GM18498 (cell line): Measurements from ENCODE around the gene VAT1L.

Source experiments
- ATAC-seq: cut with Tn5 transposase; IDR thresholded peaks from one replicate; pipeline ENCODE4 v1.9.1; 2021; ENCODE audit warnings: mild to moderate bottlenecking, moderate library complexity; ENCODE audit not compliant: unreplicated experiment

Gene VAT1L

DNA sequence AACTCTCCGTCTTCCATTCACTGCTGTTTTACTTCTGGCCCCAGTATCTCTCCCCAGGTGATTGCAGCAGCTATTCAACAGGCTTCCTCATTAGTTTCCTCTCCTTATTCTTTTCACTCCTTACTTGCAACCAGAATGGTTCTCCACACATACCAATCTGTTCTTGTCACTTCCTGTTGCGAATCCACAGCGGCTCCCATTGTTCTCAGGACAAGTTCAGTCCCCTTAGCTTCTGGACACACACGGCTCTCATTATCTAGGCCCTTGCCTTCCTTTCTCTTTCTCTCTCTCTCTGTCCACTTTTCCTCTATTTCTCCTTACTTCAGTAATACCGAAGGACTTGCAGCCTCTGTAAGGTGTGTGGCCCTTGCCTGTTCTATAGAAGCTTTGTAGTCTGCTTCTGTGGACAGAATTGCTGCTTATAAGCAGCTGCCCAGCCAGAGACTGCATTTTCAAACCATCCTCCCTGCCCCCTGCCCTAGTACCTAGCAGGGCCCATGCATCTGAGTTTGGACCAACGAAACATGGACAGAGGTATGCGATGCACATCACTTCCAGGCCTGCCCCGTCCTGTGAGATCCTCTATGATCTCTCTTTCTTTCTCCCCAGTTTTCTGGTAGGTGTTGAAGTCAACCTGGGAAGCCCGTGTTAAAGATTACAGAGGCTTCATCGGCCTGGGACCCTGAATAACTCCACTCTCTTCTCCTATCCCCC is 45.7 kb downstream of the VAT1L start:
- ATAC-seq: no peak

DNA sequence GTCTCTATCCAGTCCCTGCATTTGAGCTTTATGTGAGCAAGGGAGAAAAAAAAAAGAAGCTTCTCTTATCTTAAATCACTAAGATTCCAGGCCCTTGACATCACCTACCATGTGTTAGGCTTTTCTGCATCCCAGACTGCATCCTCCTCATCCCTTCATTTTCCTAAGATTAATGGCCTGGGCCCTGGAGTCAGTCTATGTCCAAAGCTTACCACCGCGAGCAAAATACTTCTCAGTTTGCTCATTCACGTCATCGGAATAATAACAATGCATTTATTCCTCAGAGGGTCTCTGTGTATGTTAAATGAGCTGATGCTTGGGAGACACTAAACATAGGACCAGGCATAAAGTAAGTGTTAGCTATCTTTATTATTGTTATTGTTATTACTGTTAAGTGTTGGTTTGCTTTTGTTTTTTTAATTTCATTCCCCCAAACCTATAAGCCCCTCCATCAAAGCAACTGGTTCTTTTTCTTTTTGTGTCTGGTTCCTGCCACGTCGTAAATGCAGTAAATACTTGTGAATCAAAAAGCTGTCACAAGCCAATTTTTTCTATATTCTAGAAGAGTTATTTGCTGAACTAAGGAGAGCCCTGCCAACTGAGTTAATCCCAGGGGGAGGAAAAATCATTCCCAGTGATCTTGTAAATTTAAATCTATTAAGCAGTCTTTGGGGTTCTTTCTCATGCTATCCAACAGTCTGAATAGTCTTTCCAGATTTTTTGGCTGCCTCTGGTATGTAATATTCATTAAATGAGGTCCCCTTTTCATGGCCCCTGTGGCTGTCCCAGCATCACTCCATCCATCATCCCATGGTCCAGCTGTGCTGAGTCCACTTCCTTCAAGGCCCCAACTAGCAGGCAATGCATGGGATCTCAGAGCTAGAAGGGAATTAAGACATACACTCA is 46.5 kb downstream of the VAT1L start:
- no peak for ATAC-seq

DNA sequence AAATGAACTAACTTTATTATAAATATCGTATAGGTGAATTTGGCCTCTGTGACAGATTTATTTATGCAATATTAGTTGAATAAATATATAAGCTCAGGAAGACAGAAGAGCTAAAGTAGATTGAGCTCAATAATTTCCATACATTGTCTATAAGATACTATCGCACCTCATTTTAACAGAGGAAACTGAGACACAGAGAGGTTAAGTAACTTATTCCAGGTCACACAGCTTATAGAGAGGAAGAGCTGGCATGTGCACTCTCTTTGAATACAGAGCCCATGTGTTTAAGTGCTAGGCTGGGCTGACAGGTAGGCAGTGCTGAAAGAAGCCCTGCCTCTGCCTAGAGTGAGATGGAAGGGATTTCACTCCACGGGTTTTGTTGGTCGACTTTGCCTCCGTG is 48.4 kb downstream of the VAT1L start:
- ATAC-seq: no peak

DNA sequence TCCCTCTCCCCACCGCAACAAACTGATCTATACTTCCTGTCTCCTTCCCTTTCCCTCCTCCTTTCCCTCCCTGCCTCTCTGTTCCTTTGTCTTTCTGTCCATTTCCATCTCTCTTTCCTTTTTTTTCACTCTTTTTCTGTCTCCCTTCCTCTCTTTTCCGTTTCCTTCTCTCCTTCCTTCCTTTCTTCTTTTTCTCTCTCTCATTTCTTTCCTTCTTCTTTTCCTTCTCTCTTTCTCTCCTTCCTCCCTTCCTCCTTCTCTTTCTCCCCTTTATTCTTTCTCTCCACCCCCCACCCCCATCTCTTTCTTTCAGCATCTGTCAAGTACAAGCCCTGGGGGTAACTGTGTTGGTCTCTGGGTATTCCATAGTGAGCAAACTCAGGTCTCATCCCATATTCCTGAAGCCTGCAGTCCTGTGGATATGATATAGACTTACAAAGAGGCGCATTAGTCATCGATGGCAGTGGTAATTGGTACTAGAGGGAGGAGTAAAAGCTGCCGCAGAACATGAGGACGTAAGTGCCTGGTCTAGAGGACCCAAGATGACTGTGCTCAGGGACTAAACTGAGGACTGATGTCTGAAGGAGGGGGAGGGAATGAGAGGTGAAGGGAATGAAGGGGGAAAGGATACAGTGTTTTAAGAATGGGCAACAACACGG is 50.4 kb downstream of the VAT1L start:
- no peak for ATAC-seq

DNA sequence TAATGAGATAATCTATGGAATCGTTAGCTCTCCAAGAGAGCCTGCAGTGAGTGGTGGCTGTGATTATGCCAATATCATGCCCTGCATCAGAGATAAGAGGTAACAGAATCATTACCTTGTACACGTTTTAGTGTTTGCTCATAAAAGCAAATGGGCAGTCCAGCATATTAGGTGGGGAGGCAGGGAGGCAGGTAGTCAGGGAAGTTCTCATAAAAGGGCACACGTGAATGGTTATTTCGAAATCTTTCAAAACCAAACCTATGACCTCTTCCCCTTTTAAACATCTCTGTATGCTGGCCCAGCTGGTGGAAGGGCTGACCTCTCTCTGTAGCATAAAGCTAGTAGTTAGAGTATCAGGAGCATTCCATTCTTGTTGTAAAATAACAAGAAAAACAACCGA is 51.7 kb downstream of the VAT1L start:
- ATAC-seq: no peak

DNA sequence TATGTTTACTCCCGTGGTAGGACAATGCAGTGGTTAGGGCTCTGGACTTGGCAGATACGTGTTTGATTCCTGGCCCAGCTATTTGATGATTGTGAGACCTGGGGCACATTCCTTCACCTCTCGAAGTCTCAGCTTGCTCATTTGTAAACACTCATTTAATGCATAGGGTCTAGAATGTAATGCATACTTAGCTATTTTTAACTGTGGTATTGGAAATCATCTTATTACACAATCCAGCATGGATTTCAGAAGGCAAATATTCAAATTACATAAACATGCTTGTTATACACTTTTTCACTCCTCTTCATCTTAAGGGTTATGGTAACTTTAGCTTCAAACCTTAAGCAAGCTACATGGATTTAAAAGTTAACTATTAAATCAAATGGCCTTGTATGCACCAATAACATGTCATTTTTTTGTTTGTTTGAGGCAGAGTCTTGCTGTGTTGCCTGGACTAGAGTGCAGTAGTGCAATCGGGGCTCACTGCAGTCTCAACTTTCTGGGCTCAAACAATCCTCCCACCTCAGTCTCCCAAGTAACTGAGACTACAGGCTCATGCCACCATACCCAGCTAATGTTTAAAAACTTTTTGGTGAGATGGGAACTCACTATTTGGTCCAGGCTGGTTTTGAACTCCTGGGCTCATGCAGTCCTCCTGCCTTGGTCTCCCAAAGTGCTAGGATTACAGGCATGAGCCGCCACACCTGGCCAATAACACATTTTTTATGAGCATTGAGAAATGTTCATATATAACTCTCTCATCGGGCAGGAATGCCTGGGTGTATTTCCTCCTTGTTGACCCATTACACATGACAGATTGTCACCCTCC is 52.5 kb downstream of the VAT1L start:
- ATAC-seq: no peak

DNA sequence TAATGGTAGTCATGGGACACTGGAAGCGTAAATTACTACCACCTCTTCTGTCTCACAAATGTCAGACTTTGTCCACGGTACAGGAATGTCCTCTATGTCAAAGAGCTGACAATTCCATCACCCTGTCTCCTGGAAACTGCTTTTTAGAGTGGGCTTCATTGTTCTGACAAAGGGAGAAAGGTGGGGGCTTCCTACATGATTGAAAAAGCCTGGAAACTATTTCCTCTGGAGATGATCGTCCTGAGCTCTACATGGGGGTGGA is 53.1 kb downstream of the VAT1L start:
- no peak for ATAC-seq

DNA sequence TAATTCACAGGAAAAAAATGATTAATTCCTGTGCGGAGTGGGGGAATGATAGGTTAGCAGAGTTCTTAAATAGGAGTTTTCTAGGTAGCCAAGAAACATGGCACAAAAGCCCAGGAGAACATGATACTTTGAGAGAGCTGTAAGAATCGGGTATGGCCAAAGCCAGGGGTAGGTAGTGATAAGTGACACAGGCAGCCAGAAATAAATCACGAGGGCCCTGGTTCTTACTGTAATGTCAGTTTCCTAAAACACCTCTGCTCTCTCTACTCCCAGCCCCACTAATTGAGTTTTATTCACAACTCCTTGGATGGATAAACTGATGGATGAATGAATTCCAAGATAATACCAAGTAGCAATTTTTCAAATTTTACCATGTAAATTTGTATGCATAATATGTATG is 54.1 kb downstream of the VAT1L start:
- ATAC-seq: no peak

DNA sequence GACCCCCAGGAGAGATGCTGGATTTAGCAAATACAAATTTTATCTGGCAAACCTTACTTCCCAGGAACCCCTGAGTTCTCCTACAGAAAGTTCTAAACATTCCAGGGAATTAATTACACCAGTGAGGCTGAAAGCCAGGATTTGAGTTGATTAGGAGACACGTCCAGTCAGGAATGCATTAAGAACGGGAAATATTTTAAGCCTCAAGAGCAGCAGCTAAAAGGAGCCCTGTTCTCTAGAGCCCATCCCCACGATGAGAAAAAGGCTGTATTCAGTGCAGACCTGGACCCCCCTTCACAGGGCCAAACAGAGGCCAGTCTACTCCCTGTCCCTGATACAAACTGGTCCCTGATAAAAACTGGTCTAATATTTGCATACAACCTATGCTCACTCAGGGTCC is 55.0 kb downstream of the VAT1L start:
- ATAC-seq: no peak

DNA sequence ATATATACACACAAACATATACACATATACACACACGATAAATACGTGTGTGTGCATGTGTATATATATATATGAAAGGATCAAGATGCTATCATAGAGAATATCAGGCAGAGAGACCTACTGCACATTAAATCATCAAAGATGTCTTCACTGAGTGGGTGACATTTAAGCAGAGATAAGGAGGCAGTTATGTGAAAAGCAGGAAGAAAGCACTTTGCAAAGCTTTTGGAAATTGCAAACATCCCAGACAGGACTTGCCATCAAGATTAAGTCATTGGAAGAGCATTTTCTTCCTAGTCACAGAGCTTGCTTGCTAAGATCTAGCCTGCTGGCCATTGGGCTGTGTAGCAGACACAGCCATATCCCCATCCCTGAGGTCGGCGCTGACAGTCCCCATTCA is 56.4 kb downstream of the VAT1L start:
- ATAC-seq: no peak

DNA sequence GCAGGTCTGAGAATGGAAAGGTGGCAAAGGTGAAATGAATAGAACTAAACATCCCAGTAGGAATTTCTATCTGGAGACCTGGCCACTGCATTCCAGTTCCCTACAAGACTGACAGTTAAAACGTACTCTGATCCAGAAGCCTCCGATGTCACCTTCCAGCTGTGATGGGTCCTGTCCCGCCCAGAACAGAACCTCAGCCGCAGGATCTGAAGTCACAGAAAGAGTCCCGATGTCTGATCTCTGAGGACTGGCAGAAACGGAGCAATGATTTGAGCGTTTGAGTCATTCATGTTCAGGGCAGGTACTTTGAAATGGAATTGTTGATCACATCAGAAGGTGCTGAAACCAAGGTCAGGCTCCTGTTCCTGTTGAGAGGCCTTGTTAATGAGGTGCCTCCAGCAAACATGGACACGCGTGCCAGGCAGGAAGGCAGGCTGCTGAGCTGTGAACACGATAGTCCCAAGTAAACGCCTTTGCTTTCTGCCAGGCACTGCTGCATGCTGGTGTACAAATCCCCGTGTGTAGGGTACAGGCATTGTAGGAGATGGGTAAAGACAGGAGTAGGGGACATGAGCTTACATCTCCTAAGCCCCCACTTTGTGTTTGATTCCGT is 61.4 kb downstream of the VAT1L start:
- ATAC-seq: no peak

DNA sequence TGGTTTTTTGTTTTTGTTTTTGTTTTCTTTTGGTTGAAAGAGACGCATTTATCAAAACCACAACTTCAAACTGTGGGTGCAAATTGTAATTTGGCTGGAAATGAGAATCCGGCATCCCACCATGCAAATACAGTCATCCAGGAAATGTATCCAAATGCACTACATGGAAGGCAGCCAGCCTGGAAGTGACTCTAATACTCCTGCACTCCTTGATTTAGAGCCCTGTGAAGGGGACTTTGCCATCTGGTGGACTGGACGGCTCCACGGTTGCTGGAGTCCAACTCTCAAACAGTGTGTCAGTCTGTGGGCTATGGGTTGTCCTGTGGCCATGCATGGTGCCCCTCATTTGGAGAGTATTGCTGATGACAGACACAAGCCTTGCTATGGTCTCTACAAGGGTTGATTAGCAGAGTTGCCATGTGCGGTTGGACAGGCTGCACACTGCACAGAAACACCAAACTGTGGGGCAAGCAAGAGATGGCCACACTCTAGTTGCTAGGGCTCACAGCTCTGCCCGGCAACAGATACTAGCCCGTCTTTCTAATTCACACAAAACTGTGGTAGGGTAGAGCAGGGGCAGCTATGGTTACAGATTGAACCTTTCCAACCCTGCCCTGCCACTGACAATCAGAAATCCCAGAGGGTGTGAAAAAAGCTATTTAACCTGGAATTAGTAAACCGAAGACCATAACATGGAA is 62.4 kb downstream of the VAT1L start:
- ATAC-seq: no peak

DNA sequence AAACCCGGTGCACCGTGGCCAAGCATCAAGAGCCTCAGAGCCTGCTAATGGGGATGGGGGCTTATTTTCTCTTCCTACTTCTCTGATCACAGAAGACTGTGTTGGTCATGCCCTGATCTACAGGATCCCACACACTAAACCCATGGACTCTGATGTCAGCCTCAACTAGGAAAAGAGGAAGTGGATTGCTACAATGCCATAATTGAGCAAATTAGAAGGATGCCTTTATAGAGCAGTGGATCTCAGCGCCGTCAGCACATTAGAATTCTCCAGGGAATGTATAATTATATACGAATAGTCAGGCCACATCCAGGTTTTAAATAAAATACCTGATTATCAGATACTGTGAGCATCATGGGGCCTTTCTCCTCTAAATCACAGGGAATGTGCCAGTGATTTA is 64.8 kb downstream of the VAT1L start:
- ATAC-seq: no peak

DNA sequence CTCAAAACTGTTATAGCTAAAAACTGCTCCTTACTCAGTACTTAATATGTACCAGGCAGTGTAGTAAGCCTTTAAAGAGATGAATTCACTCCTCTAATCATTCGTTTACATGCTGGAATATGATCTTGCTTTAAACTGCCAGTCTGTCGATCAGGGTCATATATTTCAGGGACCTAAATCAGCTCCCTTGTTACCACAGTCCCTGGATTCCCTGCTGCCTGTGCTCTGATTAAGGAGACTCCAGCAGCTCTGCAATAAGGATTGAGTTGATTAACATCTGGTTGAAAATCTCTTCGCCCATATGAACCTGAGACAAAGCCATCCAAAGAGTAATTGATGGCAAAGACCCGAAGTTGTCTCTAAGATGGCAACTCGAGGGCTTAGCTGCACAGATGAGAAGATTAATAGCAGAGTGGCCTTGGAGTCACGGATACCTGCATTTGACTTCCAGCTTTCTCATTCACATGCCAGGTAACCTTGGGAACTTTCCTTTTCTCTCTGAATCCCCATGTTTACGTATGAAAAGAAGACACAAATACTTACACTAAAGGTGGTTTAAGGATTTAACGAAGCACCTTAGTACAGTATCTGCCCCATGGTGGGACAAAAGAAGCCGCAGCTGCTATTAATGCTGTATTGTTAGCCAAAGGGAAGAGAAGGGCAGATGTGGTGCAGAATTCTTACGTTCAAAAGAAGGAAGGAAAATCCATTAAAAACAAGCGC is 68.2 kb downstream of the VAT1L start:
- ATAC-seq: no peak

DNA sequence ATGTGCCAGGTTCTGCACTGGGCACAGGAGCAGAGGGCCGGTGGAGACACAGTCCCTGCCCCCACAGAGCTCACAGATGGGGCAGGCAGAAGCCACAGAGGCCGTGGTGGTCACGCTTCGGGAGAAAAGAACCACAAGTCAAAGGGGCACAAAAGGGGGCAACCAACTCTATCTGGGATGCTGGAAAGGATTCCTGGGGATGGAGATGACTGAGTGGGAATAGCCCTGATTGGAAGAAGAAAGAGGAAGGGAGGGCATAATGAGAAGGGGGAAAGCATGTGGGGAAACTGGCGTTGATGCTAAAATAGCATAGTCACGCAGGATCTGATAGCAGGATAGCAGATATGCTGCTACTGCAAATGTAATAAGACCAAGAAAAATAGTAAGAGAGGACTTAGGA is 69.7 kb downstream of the VAT1L start:
- no peak for ATAC-seq

DNA sequence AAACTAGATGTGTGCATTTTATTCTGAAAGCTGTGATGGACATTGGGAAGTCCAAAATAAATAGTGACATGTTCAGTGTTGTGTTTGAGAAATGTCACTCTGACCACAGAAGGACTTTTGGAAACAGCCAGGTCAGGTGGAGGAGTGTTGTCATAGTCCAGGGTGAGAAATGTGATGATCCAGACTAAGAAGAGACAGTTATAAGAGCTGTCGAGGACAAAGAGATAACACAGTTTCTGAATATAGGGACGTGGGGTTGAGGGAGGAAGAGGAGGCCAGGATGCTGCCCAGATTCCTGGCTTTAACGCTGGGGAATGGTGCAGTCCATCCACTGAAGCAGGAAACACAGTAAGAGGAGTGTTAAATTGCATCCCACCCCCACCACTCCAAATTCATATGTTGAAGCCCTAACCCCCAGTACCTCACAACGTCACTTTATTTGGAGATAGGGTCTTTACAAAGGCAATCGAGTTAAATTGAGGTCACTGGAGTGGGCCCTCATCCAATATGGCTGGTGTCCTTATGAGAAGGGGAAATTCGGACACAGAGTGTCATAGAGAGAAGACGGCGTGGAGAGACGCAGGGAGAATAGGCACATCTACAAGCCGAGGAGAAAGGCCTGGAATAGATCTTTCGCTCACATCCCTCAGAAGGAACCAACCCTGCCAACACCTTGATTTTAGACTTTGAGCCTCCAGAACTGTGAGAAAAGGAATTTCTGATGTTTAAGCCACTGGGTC is 71.3 kb downstream of the VAT1L start:
- ATAC-seq: no peak

DNA sequence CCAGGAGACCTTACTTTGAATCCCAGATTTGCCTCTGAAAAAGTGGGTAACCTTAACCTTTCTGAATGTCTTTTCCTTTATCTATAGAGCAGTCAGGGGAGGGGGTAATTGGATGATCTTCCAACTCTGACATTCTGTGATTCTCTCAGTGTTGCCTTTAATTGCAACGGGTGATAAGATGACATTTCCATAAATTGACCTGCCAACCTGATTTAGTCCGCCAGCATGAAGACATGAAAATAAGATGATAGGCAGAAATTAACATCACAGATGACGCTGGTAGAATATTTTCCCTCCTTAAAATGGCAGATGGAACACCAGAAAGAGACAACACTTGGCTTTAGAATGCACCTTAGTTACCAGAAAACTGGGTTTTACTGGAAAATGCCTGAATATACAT is 72.6 kb downstream of the VAT1L start:
- no peak for ATAC-seq

DNA sequence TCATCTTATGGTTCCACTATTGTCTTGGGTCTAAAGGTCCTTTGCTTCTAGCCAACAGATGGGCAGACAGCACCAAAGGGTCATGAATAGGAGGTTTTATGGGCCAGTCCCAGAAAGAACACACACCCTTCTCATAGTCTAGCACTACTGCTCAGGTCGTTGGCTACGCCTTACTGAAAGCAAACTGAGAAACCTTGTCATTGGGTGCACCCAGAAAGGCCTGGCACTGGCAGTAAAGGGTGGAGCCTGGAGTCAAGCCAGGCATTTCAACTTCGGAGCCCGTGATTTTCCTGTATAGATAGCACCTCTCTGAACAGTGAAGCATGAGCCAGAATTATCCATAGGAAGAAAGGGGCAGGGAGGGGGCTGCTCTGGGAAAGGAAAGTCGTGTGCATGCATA is 74.9 kb downstream of the VAT1L start:
- no peak for ATAC-seq

DNA sequence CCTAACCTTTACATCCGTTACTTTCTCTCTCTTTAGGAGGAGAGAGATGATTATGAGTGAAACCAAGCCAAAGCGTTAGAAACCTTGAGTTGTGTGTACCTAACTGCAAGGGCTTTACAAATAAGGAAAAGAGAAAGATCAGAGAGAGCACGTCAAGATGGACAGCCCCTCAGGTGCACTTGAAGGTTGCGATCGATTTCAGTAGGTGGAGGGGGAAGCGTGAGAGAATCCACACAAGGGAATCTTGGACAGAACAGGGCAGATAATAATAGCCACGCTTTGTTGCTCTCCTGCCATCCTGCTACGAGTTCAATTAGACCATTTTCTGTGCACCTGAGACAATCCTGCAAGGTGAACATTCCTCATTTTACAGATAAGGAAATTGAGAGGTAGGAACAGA is 78.4 kb downstream of the VAT1L start:
- no peak for ATAC-seq
